ENCODE measurements around the gene DHRS12.

- TF ChIP-seq EZH2 (IDR thresholded peaks at IDR 0.05; ENCODE audit: low read length, unreplicated experiment), result no peak
- TF ChIP-seq, protein P1, sequence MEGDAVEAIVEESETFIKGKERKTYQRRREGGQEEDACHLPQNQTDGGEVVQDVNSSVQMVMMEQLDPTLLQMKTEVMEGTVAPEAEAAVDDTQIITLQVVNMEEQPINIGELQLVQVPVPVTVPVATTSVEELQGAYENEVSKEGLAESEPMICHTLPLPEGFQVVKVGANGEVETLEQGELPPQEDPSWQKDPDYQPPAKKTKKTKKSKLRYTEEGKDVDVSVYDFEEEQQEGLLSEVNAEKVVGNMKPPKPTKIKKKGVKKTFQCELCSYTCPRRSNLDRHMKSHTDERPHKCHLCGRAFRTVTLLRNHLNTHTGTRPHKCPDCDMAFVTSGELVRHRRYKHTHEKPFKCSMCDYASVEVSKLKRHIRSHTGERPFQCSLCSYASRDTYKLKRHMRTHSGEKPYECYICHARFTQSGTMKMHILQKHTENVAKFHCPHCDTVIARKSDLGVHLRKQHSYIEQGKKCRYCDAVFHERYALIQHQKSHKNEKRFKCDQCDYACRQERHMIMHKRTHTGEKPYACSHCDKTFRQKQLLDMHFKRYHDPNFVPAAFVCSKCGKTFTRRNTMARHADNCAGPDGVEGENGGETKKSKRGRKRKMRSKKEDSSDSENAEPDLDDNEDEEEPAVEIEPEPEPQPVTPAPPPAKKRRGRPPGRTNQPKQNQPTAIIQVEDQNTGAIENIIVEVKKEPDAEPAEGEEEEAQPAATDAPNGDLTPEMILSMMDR (conservative IDR thresholded peaks at IDR 0.05; ENCODE audit: low read depth, low read length), result no peak
Observed at GRCh38 chr13:51728275-51728673, 75.7 kb downstream of the DHRS12 start.
